Activated T-cell treated with anti-CD3 and anti-CD28 coated beads for 48 hours (primary cell): ENCODE measurements around the gene ATXN1.

ENCODE experiments used
- DNase-seq: peaks from one replicate; pipeline ENCODE4 v3.0.0-alpha.2; 2020; ENCODE audit warnings: low read depth

The ATXN1 gene

DNA sequence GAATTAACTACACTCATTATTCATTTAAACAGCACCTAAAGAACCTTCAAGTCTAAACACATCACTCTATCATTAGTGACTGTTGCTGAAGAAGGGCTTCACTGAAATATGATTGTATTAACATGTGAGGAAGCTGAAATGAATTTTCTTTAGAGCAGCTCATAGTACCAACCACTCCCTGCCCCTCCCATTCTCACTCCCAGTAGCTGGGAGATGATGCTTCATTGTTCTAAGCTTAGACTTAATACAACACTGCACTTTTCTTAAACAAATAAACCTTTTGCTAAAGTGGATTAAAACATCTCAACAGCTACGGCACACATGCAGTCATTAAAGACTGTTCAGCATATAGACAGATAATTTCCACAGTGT, 63.1 kb downstream of the ATXN1 start:
- no peak for DNase-seq

- no peak for DNase-seq
Measured at GRCh38 chr6:16697437-16698161, 63.7 kb downstream of the ATXN1 start.

DNA sequence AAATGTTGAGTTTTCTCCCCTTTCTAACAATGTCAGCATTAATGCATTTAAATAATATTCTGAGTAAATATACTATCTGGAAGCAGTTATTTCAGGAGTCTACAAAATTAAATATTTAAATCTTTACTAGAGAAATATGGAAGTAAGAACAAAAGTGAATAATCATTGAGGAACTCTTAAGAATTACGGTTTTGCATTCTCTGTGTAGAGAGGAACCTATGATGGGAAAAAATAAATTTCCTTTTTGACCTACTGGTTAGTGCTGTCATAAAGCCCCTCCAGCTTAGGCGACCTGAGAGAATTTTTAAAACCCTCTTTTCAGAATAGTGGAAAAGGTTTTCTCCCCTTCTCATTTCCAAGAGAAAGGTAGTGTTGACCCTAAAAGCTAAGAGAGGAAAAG, 64.8 kb downstream of the ATXN1 start:
- DNase-seq = no peak

DNA sequence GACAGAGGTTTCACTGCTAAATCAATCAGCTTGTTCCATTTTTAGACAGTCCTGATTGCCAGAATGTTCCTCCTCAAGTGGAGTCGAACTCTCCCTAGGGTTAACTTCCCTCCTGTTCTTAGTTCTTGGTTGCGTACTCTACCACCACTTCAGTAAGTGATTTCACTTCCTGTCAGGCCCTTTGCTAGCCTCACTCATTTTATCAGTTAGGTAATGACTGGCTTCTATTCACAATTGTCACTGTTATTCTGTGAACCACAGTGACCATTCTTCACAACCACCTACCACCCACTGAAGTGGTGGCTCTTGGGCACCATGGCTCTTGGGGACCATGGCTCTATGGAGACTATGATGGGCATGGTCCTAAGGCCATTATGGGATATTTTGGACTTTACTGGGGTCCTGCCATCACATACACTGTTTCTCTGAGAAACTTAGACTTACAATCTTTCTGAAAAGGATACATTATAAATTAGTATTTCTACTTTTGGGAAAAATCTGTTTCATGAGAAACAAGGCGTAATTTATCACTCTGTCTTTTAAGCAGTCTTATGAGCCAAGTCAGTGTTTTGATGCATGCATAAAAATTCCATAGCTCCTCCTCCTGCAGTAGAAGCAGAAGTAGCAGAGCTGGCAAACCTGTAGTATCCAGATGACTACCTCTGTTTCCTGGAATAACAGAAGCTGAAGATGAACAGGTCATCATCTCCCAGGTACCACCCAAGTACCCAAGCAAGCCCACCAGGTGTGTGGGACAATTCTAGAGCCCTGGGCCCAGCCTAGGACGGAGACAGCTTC, 66.3 kb downstream of the ATXN1 start:
- DNase-seq = no peak

- no peak for DNase-seq
Measured at GRCh38 chr6:16691324-16691723, 69.9 kb downstream of the ATXN1 start.

- no peak for DNase-seq
Measured at GRCh38 chr6:16690608-16691142, 70.6 kb downstream of the ATXN1 start.

DNA sequence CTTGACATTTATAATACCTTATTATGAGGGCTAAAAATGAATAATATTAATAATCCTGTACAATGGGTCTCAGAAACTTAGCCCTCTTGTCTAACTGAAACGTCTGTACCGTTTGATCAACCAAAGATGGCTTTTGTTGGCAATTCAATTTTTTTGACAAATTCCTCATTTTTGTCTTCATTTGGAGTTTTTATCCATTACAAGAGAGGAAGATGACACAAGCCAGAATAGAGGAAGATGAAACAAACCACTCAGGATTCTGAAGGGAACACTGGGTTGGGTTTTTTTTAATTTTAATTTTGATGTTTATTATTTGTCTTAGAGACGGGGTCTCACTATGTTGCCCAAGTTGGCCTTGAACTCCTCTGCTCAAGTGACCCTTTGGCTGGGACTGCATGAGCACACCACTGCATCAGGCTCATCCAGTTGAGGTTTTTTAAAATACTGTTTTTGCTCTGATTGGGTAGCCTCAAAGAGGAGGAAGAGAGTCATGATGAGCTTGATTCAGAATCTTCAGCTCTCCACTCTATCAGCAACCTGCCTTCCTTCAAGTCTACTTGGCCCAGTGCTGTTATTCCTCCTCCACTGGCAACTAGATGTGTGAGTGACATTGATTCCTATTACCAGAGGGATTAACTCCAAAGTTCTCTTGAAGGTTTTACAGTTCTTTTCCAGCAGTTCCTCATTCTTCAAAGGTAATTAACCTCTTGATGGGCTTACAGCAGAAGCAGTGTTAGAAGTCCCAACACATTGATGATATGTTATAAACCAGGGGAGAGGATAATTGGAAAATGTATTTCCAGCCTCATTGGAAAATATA, 71.3 kb downstream of the ATXN1 start:
- no peak for DNase-seq

DNA sequence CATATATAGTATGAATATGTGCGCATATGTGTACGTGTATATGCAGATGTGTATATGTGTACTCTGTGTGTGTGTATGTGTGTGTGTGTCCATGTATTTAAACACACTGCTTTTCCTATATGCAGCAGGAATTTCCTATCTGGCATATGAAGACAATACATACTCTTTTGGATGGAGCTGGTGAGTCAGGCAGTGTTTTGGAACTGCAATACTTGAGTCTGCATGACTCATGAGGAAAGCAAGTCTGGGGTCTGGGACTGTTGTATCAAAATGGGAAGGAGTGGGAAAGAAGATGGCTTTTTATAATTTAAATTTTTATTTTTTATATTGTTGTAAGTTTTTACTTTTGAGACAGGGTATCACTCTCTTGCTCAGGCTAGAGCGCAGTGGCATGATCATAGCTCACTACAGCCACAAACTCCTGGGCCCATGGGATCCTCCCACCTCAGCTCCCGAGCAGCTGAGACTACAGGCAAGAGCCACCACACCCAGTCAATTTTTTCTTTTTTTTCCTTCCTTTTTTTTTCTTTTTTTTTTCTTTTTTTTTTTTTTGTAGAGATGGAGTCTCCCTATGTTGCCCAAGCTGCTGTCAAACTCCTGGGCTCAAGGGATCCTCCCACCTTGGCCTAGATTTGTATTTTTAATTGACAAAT, 72.2 kb downstream of the ATXN1 start:
- no peak for DNase-seq

- no peak for DNase-seq
Measured at GRCh38 chr6:16688436-16688835, 72.8 kb downstream of the ATXN1 start.

DNA sequence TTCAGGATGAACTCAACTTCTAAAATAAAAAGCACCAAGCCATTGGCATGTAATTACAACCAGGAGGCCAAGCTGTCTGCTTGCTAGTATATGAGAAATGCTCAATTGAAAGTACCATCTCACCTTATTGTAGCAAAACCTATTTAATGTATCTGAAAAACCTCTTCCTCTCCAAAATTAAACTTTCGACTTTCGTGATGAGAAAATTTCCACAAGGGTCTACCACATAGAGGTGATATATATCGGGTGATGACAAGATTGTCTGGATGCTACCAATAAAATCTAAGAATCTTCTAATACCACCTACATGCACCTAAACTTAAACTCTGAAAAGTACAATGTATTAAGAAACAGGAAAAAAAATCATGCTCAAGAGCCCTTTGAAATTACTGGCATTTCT, 74.2 kb downstream of the ATXN1 start:
- DNase-seq = no peak

DNA sequence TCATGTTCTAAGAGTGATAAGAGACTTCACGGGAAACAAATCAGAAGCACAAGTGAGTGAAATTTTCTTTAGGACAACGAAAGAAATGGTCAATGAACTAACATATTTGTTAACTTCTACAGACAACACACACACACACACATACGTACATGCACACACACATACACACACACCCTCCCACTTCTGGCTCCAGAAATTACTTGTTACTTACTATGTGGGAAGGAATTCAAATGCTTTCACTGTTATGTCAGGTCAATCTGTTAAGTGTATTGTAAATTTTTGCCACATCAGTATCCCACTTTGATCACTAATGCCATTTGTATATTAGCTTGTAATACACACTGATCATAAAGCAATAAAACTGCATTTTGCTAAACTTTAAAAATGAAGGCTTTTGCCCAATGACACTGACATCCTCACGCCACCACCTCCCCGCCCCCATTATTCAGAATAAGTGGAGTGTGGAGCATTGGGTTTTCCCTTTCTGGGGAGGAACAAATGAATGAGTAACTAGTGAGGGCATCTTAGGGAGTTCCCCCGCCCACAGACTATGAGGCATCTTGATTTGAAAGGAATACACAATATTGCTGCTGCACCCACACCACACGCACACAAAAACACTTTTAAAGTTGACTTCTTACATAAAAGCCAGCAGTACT, 76.2 kb downstream of the ATXN1 start:
- DNase-seq = peak; percentile 79

DNA sequence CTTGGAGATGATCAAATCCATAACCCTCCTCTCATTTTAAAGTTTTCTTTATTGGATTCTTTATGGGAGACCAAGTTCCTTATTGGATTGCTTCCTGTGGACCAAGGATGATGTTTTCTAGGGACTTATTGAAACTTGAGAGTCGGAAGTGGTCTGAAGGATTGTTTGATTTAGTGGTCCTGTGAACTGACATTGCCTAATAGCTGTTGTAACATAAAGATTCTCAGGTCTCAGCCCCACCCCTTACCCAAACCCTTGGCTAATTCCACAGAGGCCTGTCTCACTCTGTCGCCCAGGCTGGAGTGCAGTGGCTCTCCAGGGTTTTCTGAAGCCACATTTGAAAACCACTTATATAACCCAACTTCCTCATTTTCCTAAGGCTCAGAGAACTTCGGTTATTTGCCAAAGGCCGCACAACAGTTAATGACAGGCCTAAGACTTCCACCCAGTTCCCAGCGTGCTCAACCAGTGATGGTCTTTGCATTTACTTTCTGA, 77.0 kb downstream of the ATXN1 start:
- DNase-seq = no peak

DNA sequence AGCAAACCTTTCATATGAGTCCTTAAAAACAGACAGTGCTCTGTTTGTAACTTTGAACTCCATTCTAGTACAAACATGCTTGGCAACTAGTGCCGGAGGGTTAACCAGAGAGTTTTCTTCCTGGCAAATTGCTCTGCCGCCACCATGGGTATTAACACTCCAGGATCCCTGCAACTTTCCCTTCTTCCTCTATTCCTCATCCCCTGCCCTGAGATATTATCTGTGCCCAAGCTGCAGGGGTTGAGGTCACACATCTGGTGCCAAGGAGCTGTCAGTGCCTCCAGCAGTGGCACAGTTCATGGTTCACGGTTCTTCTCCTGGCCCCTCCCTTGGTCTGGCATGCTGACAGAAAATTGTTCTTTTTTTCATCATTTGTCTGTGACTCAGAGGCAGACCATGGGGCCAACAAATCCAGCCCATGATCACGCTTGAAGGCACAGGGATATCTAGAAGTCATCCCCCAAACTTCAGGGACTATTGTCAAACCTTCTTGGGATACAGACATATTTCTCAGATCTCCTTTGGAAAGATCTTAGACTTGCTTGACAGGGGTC, 77.5 kb downstream of the ATXN1 start:
- no peak for DNase-seq

- no peak for DNase-seq
Measured at GRCh38 chr6:16681260-16681873, 79.9 kb downstream of the ATXN1 start.

GRCh38 chr6:16679050-16679449, 82.2 kb downstream of the ATXN1 start:
- DNase-seq = no peak

- DNase-seq = no peak
Measured at GRCh38 chr6:16677458-16677857, 83.8 kb downstream of the ATXN1 start.

GRCh38 chr6:16676978-16677377, 84.3 kb downstream of the ATXN1 start:
- DNase-seq = no peak

DNA sequence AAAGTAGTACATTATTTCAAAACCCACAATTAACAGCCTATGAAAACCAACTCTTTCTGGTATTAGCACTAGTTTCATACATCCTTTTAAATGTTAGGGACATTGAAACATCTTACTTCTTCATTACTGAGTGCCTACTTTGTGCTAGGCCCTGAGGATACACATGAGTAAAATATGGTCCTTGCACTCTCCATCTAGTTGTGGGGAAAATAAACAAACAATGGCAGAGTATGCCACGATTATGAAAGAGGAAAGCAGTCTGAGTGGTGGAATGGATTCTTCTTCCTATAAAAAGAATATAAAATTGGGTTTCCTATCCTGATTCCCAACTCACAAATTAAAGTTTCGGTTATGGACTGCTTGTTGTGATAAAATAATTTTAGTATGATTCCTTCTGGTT, 84.9 kb downstream of the ATXN1 start:
- DNase-seq = no peak

- no peak for DNase-seq
Measured at GRCh38 chr6:16674801-16675392, 86.4 kb downstream of the ATXN1 start.
